A673 (cell line): ENCODE data around the gene ASGR2. TPM values are rescaled to one million over a fixed set of nuclear protein-coding genes. Genes with fewer than 3 reads are reported as not detected.
A peak's percentile ranks its signal among the peaks of the same experiment; 100 is the strongest.
"Not testable (repeated sequence)": the region's sequence is repeated elsewhere in the genome, so short reads cannot be mapped to it uniquely, and the experiment has no call there.

Source experiments
- Bru-seq: library from RNA; stranded (reverse); fragments of 400-500 nt; gene quantifications from one replicate; lab custom pipeline; 2021; lab: Mats Ljungman, UMichigan
- BruChase-seq, 2 experiments: library from RNA; stranded (reverse); fragments of 400-500 nt; gene quantifications; one replicate each; lab custom pipeline; 2021; lab: Mats Ljungman, UMichigan
- BruUV-seq: library from RNA; stranded (reverse); fragments of 400-500 nt; replicated peaks from 2 replicates; lab custom pipeline; 2021; lab: Mats Ljungman, UMichigan
- CTCF ChIA-PET: fragments of 300-600 bp; sonication (Branson Sonifier 250); formaldehyde crosslinking; loops from one replicate; lab custom pipeline; 2022; ENCODE audit warnings: antibody characterized with exemption; lab: Charles Lee
- POLR2A ChIA-PET: fragments of 300-600 bp; sonication (Branson Sonifier 250); formaldehyde crosslinking; loops from one replicate; lab custom pipeline; 2022; ENCODE audit warnings: antibody characterized with exemption; ENCODE audit not compliant: low non-redundant PET; lab: Charles Lee
- DNase-seq: peaks from one replicate; pipeline ENCODE4 v3.0.0-alpha.2; 2015; ENCODE audit warnings: low spot score
- H3K27ac ChIP-seq: fragments of 200-600 bp; sonication (generic); 2 replicates; pipeline ENCODE4 v1.5.1; 2016; ENCODE audit warnings: mixed run types, low read depth, mild to moderate bottlenecking, mixed read lengths, antibody characterized with exemption, low read length; ENCODE audit not compliant: poor library complexity, severe bottlenecking
- H3K27me3 ChIP-seq: fragments of 200-600 bp; sonication (generic); replicated peaks from 2 replicates; pipeline ENCODE4 v1.6.1; 2017; ENCODE audit warnings: mixed run types, low read depth, mild to moderate bottlenecking, mixed read lengths, antibody characterized with exemption, low read length; ENCODE audit not compliant: insufficient read depth, poor library complexity
- H3K36me3 ChIP-seq: fragments of 200-600 bp; sonication (generic); 2 replicates; pipeline ENCODE4 v1.6.1; 2016; ENCODE audit warnings: mixed run types, mild to moderate bottlenecking, mixed read lengths, antibody characterized with exemption, low read length; ENCODE audit not compliant: insufficient read depth, poor library complexity, severe bottlenecking
- H3K4me1 ChIP-seq: fragments of 200-600 bp; sonication (generic); 2 replicates; pipeline ENCODE4 v1.6.1; 2017; ENCODE audit warnings: mixed run types, mild to moderate bottlenecking, mixed read lengths, antibody characterized with exemption, low read length; ENCODE audit not compliant: insufficient read depth, poor library complexity, severe bottlenecking
- H3K4me3 ChIP-seq: fragments of 200-600 bp; sonication (generic); 2 replicates; pipeline ENCODE4 v1.5.1; 2016; ENCODE audit warnings: low read depth, mixed run types, mild to moderate bottlenecking, mixed read lengths, low read length; ENCODE audit not compliant: poor library complexity, severe bottlenecking
- H3K9me3 ChIP-seq: fragments of 200-600 bp; sonication (generic); 2 replicates; pipeline ENCODE4 v1.6.1; 2016; ENCODE audit warnings: mixed run types, low read depth, mild to moderate bottlenecking, mixed read lengths, antibody characterized with exemption, low read length; ENCODE audit not compliant: poor library complexity, severe bottlenecking
- EZH2 ChIP-seq: fragments of 200-600 bp; sonication (generic); IDR thresholded peaks from 2 replicates; pipeline ENCODE4 v1.6.1; 2017; ENCODE audit warnings: borderline replicate concordance, low read depth, mild to moderate bottlenecking, mixed read lengths, antibody characterized with exemption, low read length; ENCODE audit not compliant: poor library complexity, severe bottlenecking
- intact Hi-C: fragments of 100-400 bp; cut with micrococcal nuclease; formaldehyde crosslinking; loops from one replicate; pipeline ENCODE4 v1.10.0; 2022; ENCODE audit not compliant: unreplicated experiment
- long read RNA-seq: library from polyadenylated mRNA; stranded (forward); transcript quantifications from one replicate; pipeline ENCODE4 v2.0.0, GENCODE V29; 2022
- total RNA-seq: library from RNA; stranded (reverse); gene quantifications from 2 replicates; pipeline ENCODE4 v1.2.3, GENCODE V29; 2021
- TF ChIP-seq, protein P1 (sequence below): fragments of 300-800, 200-600 bp; sonication (generic); conservative IDR thresholded peaks from 2 replicates; pipeline ENCODE4 v1.5.1; 2017; ENCODE audit warnings: low read depth, mild to moderate bottlenecking, antibody characterized with exemption, low read length, moderate library complexity, mixed read lengths

The ASGR2 gene, protein sequence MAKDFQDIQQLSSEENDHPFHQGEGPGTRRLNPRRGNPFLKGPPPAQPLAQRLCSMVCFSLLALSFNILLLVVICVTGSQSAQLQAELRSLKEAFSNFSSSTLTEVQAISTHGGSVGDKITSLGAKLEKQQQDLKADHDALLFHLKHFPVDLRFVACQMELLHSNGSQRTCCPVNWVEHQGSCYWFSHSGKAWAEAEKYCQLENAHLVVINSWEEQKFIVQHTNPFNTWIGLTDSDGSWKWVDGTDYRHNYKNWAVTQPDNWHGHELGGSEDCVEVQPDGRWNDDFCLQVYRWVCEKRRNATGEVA
- total RNA-seq (not detected in 2 replicates), Bru-seq, nascent RNA (not detected), BruChase-seq, experiment 1, labeled RNA remaining after a 2-hour chase (not detected), BruChase-seq, experiment 2, labeled RNA remaining after a 6-hour chase (percentile 6 among the genes with signal in this experiment)
- long read RNA-seq: 0 reads

DNA sequence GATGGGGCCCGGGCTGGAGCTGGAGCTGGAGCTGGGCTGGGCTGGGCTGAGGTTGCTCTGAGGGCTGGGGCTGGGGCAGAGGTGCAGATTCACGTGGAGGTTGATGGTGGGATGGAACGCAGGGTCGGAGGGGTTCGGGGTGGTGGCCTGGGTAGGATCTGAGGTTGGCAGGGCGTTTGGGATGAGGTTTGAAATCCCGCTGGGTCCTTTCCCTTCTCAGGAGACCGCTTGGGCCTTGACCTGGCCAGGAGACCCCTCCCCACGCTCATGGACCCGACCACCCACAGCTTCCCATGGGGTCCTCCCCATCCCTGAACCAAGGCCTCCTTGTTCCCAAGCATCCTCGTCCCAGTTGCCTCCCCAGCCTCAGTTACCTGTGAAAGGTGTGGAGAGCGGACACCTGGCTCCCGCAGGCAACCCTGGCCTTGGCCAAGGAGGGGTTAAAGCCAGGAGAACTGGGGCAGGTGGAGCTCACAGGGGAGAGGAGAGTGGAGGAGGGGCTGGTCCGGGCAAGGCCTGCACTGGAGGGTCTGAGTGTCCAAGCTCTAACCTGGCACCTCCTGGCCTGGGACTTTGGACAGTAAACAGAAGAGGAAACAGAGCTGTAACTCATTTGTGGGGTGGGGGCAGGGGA lies at the start of gene ASGR2:
ASGR2 (minus strand) TSS at position 582 of the 634 bp plus-strand sequence. CDS start 582 bp downstream, outside the sequence.
- ChIA-PET POLR2A (no interaction called here), CTCF (no interaction called here)
- intact Hi-C loops: no loop called here
- H3K36me3 ChIP-seq: no peaks in the 10 kb centered on the region
- DNase-seq: no peak
- no peaks in the 10 kb centered on the region for H3K4me1 ChIP-seq
- H3K4me3 ChIP-seq: no peak within 1 kb of the TSS
- no TSS peak for BruUV-seq
- TF ChIP-seq, protein P1, sequence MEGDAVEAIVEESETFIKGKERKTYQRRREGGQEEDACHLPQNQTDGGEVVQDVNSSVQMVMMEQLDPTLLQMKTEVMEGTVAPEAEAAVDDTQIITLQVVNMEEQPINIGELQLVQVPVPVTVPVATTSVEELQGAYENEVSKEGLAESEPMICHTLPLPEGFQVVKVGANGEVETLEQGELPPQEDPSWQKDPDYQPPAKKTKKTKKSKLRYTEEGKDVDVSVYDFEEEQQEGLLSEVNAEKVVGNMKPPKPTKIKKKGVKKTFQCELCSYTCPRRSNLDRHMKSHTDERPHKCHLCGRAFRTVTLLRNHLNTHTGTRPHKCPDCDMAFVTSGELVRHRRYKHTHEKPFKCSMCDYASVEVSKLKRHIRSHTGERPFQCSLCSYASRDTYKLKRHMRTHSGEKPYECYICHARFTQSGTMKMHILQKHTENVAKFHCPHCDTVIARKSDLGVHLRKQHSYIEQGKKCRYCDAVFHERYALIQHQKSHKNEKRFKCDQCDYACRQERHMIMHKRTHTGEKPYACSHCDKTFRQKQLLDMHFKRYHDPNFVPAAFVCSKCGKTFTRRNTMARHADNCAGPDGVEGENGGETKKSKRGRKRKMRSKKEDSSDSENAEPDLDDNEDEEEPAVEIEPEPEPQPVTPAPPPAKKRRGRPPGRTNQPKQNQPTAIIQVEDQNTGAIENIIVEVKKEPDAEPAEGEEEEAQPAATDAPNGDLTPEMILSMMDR: no peak
- no peak for TF ChIP-seq EZH2
- no peaks in the 10 kb centered on the region for H3K27me3 ChIP-seq
- H3K9me3 ChIP-seq: no peaks in the 10 kb centered on the region
- no peak within 1 kb of the TSS for H3K27ac ChIP-seq

DNA sequence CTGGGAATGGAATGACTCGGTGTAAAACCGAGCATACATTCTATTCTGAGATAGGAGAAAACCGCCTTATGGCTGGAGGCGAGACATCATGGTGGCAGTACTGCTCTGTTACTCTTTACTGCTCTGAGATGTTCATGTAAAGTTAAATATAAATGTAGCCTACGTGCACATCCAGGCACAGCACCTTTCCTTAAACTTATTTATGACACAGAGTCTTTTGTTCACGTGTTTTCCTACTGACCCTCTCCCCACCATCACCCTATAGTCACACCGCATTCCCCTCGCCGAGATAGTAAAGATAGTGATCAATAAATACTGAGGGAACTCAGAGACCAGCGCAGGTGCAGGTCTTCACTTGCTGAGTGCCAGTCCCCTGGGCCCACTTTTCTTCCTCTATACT lies 44.9 kb upstream of the ASGR2 start:
- H3K27ac ChIP-seq, H3K27me3 ChIP-seq, H3K9me3 ChIP-seq, H3K36me3 ChIP-seq, CTCF ChIA-PET, POLR2A ChIA-PET, BruUV-seq, H3K4me1 ChIP-seq, H3K4me3 ChIP-seq, DNase-seq, intact Hi-C loops: not testable (repeated sequence)

DNA sequence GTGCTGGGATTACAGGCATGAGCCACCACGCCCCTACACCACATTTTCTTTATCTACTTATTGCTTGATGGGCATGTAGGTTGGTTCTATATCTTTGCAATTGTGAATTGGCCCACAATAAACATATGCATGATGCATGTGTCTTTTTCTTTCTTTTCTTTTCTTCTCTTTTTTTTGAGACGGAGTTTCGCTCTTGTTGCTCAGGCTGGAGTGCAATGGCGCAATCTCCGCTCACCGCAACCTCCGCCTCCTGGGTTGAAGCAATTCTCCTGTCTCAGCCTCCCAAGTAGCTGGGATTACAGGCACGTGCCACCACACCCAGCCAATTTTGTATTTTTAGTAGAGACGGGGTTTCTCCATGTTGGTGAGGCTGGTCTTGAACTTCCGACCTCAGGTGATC lies 43.8 kb upstream of the ASGR2 start:
- POLR2A ChIA-PET, H3K27me3 ChIP-seq, H3K4me1 ChIP-seq, DNase-seq, H3K4me3 ChIP-seq, H3K9me3 ChIP-seq, H3K27ac ChIP-seq, H3K36me3 ChIP-seq, intact Hi-C loops, CTCF ChIA-PET, BruUV-seq: not testable (repeated sequence)

DNA sequence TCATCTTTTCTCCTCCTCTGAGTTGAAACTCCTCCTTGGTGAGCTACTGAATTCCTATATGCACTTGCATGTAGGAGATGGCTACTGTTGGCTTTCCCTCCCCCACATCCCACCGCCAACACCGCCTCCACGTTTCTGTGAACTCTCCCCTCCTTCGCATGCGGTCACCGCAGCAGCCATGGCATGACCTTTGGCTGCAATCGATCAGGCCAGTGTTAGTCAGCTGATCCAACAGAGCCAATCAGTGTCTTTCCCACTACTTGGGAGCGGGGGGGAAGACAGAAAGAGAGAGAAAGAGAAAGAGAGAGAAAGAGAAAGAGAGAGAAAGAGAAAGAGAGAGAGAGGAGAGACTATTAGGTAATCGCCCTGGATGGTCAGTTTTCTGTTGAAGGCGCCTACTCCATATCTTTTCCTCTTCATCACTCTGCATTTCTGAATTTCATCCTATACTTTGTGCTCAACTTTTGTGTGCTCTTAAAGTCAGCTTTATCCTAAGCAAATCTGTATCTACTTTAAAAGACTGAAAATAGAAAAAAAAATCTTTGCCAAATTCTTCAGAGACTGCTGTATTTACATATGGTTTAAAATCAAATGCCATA lies 41.8 kb upstream of the ASGR2 start:
- BruUV-seq: no TSS peak
- Histone ChIP-seq H3K9me3 (no peaks in the 10 kb centered on the region), H3K4me3 (no peak overlapping the region), H3K36me3 (no peaks in the 10 kb centered on the region), H3K27me3 (no peaks in the 10 kb centered on the region), H3K27ac (no peak overlapping the region), H3K4me1 (no peaks in the 10 kb centered on the region)
- ChIA-PET CTCF (no interaction called here), POLR2A (no interaction called here)
- intact Hi-C loops: no loop called here
- DNase-seq: no peak
- TF ChIP-seq, protein P1: no peak
- TF ChIP-seq EZH2: no peak
